GM23338 (cell line): ENCODE measurements around the gene CD58. TPM values are rescaled to one million over a fixed set of nuclear protein-coding genes. Genes with fewer than 3 reads are reported as not detected.

Experiments
- ATAC-seq: fragments of 200-7000 bp; cut with Tn5 transposase; 3 replicates; pipeline ENCODE4 v1.9.1; 2020
- DNase-seq: peaks from one replicate; pipeline ENCODE4 v3.0.0-alpha.2; 2015; ENCODE audit warnings: low spot score
- H2AFZ ChIP-seq: fragments of 200-600 bp; sonication (generic); 2 replicates; pipeline ENCODE4 v1.8.0; 2016; ENCODE audit warnings: antibody characterized with exemption, mild to moderate bottlenecking, moderate library complexity
- H3F3A ChIP-seq: fragments of 200-600 bp; sonication (generic); replicated peaks from 2 replicates; pipeline ENCODE4 v1.8.0; 2017; ENCODE audit warnings: antibody characterized with exemption, mixed run types, low read depth
- H3K27ac ChIP-seq: fragments of 200-600 bp; sonication (generic); 2 replicates; pipeline ENCODE4 v1.6.1; 2016; ENCODE audit warnings: low read depth
- H3K27me3 ChIP-seq: fragments of 200-600 bp; sonication (generic); 2 replicates; pipeline ENCODE4 v1.8.0; 2016; ENCODE audit warnings: mild to moderate bottlenecking, mixed run types, moderate library complexity; ENCODE audit not compliant: insufficient read depth
- H3K36me3 ChIP-seq: fragments of 200-600 bp; sonication (generic); 2 replicates; pipeline ENCODE4 v1.8.0; 2016; ENCODE audit warnings: mild to moderate bottlenecking; ENCODE audit not compliant: insufficient read depth
- H3K4me1 ChIP-seq: fragments of 200-600 bp; sonication (generic); 2 replicates; pipeline ENCODE4 v1.8.0; 2016; ENCODE audit warnings: mild to moderate bottlenecking, moderate library complexity; ENCODE audit not compliant: insufficient read depth
- H3K4me2 ChIP-seq: fragments of 200-600 bp; sonication (generic); 2 replicates; pipeline ENCODE4 v1.7.1; 2017; ENCODE audit warnings: mixed run types
- H3K4me3 ChIP-seq: fragments of 200-600 bp; sonication (generic); 2 replicates; pipeline ENCODE4 v1.6.1; 2016; ENCODE audit warnings: mixed run types
- H3K79me2 ChIP-seq: fragments of 200-600 bp; sonication (generic); replicated peaks from 2 replicates; pipeline ENCODE4 v1.8.0; 2017; ENCODE audit warnings: mild to moderate bottlenecking; ENCODE audit not compliant: insufficient read depth
- H3K9me2 ChIP-seq: fragments of 200-600 bp; sonication (generic); 2 replicates; pipeline ENCODE4 v1.8.0; 2017; ENCODE audit not compliant: insufficient read depth
- H4K20me1 ChIP-seq: fragments of 200-600 bp; sonication (generic); replicated peaks from 2 replicates; pipeline ENCODE4 v1.8.0; 2017; ENCODE audit warnings: mild to moderate bottlenecking; ENCODE audit not compliant: insufficient read depth
- H3K27ac Mint-ChIP-seq: 2 replicates; pipeline ENCODE4 v1.8.0; 2020; ENCODE audit warnings: inconsistent platforms, mild to moderate bottlenecking, moderate library complexity, mixed read lengths
- H3K27me3 Mint-ChIP-seq: 3 replicates; pipeline ENCODE4 v1.8.0; 2022; ENCODE audit warnings: low read depth, mild to moderate bottlenecking, moderate library complexity, mixed read lengths, inconsistent platforms; ENCODE audit not compliant: insufficient read depth, poor library complexity
- H3K36me3 Mint-ChIP-seq: 3 replicates; pipeline ENCODE4 v1.8.0; 2021; ENCODE audit warnings: low read depth, mild to moderate bottlenecking, inconsistent platforms, moderate library complexity, mixed read lengths
- H3K4me1 Mint-ChIP-seq: 3 replicates; pipeline ENCODE4 v1.8.0; 2020; ENCODE audit warnings: mild to moderate bottlenecking, inconsistent platforms, mixed read lengths
- H3K4me3 Mint-ChIP-seq: 3 replicates; pipeline ENCODE4 v1.8.0; 2021; ENCODE audit warnings: moderate library complexity, mild to moderate bottlenecking, inconsistent platforms, mixed read lengths
- H3K9me3 Mint-ChIP-seq: 3 replicates; pipeline ENCODE4 v1.8.0; 2020; ENCODE audit warnings: moderate library complexity, mild to moderate bottlenecking, inconsistent platforms, mixed read lengths
- CTCF ChIP-seq, 2 experiments: fragments of 200-600 bp in 1 of 2; sonication (generic) in 1 of 2; conservative IDR thresholded peaks; 2 replicates each; pipeline versions ENCODE4 v1.5.1 to v1.6.1; 2016 to 2017; ENCODE audit warnings: antibody characterized with exemption in 2 of 2, low read depth in 2 of 2, mild to moderate bottlenecking in 2 of 2, moderate library complexity in 1 of 2
- ETS1 ChIP-seq: IDR thresholded peaks from 2 replicates; pipeline ENCODE4 v1.6.1; 2016; ENCODE audit warnings: antibody characterized with exemption
- EZH2 ChIP-seq: fragments of 200-600 bp; sonication (generic); IDR thresholded peaks from one replicate; pipeline ENCODE4 v1.8.0; 2017; ENCODE audit warnings: antibody characterized with exemption, mild to moderate bottlenecking, low read depth; ENCODE audit not compliant: unreplicated experiment
- EZH2phosphoT487 ChIP-seq: fragments of 200-600 bp; sonication (generic); IDR thresholded peaks from one replicate; pipeline ENCODE4 v1.8.1; 2018; ENCODE audit warnings: antibody characterized with exemption; ENCODE audit not compliant: unreplicated experiment
- POLR2AphosphoS5 ChIP-seq: IDR thresholded peaks from 2 replicates; pipeline ENCODE4 v1.6.1; 2016; ENCODE audit warnings: antibody characterized with exemption, low read depth
- STAT1 ChIP-seq: IDR thresholded peaks from one replicate; pipeline ENCODE4 v1.6.1; 2016; ENCODE audit warnings: antibody characterized with exemption; ENCODE audit not compliant: unreplicated experiment
- ZNF331 ChIP-seq: fragments of 250-450 bp; sonication (Bioruptor Pico); IDR thresholded peaks from 2 replicates; pipeline ENCODE4 v1.5.0; 2020; ENCODE audit warnings: low read depth, mild to moderate bottlenecking, moderate library complexity
- ZNF462 ChIP-seq: fragments of 250-450 bp; sonication (Bioruptor Pico); IDR thresholded peaks from 2 replicates; pipeline ENCODE4 v1.5.0; 2020; ENCODE audit warnings: mild to moderate bottlenecking, moderate library complexity
- polyA plus RNA-seq: library from polyadenylated mRNA; unstranded; fragments of >200 nt; fragmentation: Nextera tagmentation; extraction: Ambion mirVana; gene quantifications from 2 replicates; pipeline ENCODE4 v1.2.1, GENCODE V29; 2016
- total RNA-seq: library from RNA; depleted of rRNA; stranded (reverse); fragments of >200 nt; shearing (Covaris generic); gene quantifications from 2 replicates; pipeline ENCODE4 v1.2.3, GENCODE V29; 2014

CD58 gene
- total and polyA plus RNA-seq, 2 experiments from 2014 or later, result 9.2 to 12.5 TPM

- no peak for TF ChIP-seq ZNF462 (CRISPR knock-in tag)
- no peak for TF ChIP-seq POLR2AphosphoS5
- no peak for TF ChIP-seq ZNF331
- no peak for TF ChIP-seq STAT1
Measured at GRCh38 chr1:116573431-116574095, 2.7 kb upstream of the CD58 start (continued).

GRCh38 chr1:116572771-116573430, 2.1 kb upstream of the CD58 start:
- no peak overlapping the region for H3K4me3 Mint-ChIP-seq
- peaks cover 3% of the 10 kb centered on the region; the same call in 2 of the 3 replicates for H3K36me3 Mint-ChIP-seq
- DNase-seq (no peak), ATAC-seq (no peak)
- no peaks in the 10 kb centered on the region for H3K79me2 ChIP-seq
- TF ChIP-seq ETS1, result no peak
- no peak for TF ChIP-seq CTCF (conservative IDR thresholded peaks at IDR 0.05; ENCODE audit: low read depth in 2 of 2)
- TF ChIP-seq STAT1, result no peak
- no peak for TF ChIP-seq EZH2
- TF ChIP-seq ZNF331, result no peak
- TF ChIP-seq EZH2phosphoT487, result no peak
- no peak overlapping the region for H3K27ac Mint-ChIP-seq
- no peak overlapping the region; the same call in 1 of the 2 replicates for H3K4me2 ChIP-seq
- H4K20me1 ChIP-seq, result no peaks in the 10 kb centered on the region
- H3K9me2 ChIP-seq, result no peaks in the 10 kb centered on the region
- no peak overlapping the region for H2AFZ ChIP-seq
- peaks cover 8% of the 10 kb centered on the region for H3K27me3 ChIP-seq
- H3K36me3 ChIP-seq, result 0 out of 2 replicates have a peak, but pooled peaks cover 6% of the 10 kb centered on the region
- H3K9me3 Mint-ChIP-seq, result no peaks in the 10 kb centered on the region
- no peak overlapping the region for H3K27ac ChIP-seq
- H3F3A ChIP-seq, result no peaks in the 10 kb centered on the region; the same call in 1 of the 2 replicates
- peaks cover 30% of the 10 kb centered on the region for H3K4me1 Mint-ChIP-seq
- H3K4me3 ChIP-seq, result no peak overlapping the region
- peaks cover 14% of the 10 kb centered on the region for H3K27me3 Mint-ChIP-seq
- peaks cover 22% of the 10 kb centered on the region for H3K4me1 ChIP-seq
